Liver (tissue), 3 donors: ENCODE results near the gene BSN.

Experiments
- CTCF ChIP-seq: fragments of 150-350 bp; IDR thresholded peaks from 2 replicates; pipeline ENCODE4 v1.5.1; 2017; ENCODE audit warnings: improper control_type of control experiment, low read depth, low read length; ENCODE audit not compliant: missing input control
- EGR1 ChIP-seq, 2 donors: IDR thresholded peaks; 2 replicates each; pipeline ENCODE4 v1.6.1; 2016 to 2018; ENCODE audit warnings: antibody characterized with exemption in 2 of 2, low read depth in 2 of 2
- HNF4A ChIP-seq, 2 donors: conservative IDR thresholded peaks; 2 replicates each; pipeline ENCODE4 v1.6.1; 2016; ENCODE audit warnings: antibody characterized with exemption in 2 of 2, mild to moderate bottlenecking in 2 of 2
- RAD21 ChIP-seq, 2 donors: IDR thresholded peaks; 2 replicates each; pipeline ENCODE4 v1.6.1; 2016; ENCODE audit warnings: antibody characterized with exemption in 2 of 2, mild to moderate bottlenecking in 2 of 2
- SP1 ChIP-seq: IDR thresholded peaks from 2 replicates; pipeline ENCODE4 v1.6.1; 2018; ENCODE audit warnings: antibody characterized with exemption, mild to moderate bottlenecking
- TAF1 ChIP-seq: conservative IDR thresholded peaks from 2 replicates; pipeline ENCODE4 v1.6.1; 2016; ENCODE audit warnings: antibody characterized with exemption, mild to moderate bottlenecking
- donor health status: healthy.
- donor health status: healthy.

GRCh38 chr3:49614936-49615335 lies 60.7 kb downstream of the BSN start:
- TF ChIP-seq RAD21 (IDR thresholded peaks at IDR 0.05): no peak
- no peak for TF ChIP-seq CTCF
- no peak for TF ChIP-seq SP1
- no peak for TF ChIP-seq TAF1
- TF ChIP-seq EGR1 (IDR thresholded peaks at IDR 0.05; ENCODE audit: low read depth in 2 of 2): no peak
- no peak for TF ChIP-seq HNF4A (conservative IDR thresholded peaks at IDR 0.05)
